ENCODE results near the gene PSMD6.

The PSMD6 gene

DNA sequence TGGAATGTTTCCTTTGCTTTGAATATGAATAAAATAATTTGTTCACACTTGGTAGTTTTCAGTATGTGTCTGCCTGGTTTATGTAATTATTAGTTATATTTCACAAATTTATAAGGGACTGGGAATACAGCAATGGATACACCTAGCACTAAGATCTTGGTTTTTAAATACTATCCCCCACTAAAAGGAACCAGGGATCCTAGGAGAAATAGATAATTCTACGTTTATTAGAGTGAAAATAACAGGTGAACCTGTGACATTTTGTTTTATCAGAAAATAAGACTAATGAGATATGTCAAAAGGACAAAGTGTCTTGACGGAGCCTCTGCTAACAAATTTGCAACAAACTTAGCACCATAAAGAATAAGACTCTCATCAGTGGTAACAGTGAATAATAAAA, 3.4 kb downstream of the PSMD6 start:
- DNase-seq (ENCODE audit: low read depth), result no peak
- no peak overlapping the region for H3K4me3 ChIP-seq (ENCODE audit: control insufficient read depth, low read depth, low read length)
- TF ChIP-seq, protein P1, sequence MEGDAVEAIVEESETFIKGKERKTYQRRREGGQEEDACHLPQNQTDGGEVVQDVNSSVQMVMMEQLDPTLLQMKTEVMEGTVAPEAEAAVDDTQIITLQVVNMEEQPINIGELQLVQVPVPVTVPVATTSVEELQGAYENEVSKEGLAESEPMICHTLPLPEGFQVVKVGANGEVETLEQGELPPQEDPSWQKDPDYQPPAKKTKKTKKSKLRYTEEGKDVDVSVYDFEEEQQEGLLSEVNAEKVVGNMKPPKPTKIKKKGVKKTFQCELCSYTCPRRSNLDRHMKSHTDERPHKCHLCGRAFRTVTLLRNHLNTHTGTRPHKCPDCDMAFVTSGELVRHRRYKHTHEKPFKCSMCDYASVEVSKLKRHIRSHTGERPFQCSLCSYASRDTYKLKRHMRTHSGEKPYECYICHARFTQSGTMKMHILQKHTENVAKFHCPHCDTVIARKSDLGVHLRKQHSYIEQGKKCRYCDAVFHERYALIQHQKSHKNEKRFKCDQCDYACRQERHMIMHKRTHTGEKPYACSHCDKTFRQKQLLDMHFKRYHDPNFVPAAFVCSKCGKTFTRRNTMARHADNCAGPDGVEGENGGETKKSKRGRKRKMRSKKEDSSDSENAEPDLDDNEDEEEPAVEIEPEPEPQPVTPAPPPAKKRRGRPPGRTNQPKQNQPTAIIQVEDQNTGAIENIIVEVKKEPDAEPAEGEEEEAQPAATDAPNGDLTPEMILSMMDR (IDR thresholded peaks at IDR 0.05; ENCODE audit: control insufficient read depth, insufficient read depth, low read depth, low read length, missing control alignments), result no peak

DNA sequence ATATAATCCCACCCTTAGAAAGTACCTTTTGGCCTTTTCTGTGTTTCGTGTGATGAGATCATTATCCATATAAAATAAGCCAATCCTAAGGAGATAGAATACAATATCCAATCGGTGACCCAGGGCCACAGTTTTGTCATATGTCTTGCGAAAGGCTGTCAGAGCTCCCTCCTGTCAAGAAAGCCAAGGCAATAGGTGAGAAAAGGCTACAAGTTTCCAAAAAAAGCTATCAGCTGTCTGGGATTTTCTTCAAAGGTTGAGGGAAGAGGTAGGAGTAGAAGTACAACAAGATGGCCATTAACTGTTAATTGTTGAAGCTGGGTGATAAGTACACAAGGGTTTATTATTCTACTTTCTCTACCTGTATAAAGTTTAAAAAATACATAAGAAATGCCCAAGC, 4.0 kb downstream of the PSMD6 start:
- no peak for DNase-seq (ENCODE audit: low read depth)
- H3K4me3 ChIP-seq (ENCODE audit: control insufficient read depth, low read depth, low read length), result no peak overlapping the region
- TF ChIP-seq, protein P1 (IDR thresholded peaks at IDR 0.05; ENCODE audit: control insufficient read depth, insufficient read depth, low read depth, low read length, missing control alignments), result no peak

DNA sequence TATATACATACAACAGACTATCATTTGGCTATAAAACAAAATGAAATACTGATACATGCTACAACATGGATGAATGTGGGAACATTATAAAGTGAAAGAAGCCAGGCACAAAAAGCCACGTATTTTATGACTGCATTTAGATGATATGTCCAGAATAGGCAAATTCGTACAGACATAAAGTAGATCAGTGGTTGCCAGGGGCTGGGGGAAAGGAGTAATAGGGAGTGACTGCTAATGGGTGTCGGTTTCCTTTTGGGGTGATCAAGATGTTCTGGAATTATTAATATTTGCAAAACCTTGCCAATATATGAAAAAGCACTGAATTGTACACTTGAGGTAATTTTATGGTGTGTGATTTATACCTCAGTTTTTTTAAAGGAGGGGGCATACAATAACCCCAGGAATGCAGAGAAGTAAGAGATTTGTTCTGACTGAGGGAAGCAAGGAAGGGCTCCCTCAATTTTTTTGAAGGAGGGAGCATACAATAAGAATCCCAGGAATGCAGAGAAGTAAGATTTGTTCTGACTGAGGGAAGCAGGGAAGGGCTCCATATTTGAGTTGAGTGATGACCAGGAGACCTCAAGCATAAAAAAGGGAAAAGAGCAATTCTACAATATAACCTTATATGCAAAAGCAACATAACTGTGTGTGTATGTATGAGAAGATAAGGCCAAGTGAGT, 6.2 kb downstream of the PSMD6 start:
- DNase-seq (ENCODE audit: low read depth), result no peak
- no peak overlapping the region for H3K4me3 ChIP-seq (ENCODE audit: control insufficient read depth, low read depth, low read length)
- TF ChIP-seq, protein P1 (IDR thresholded peaks at IDR 0.05; ENCODE audit: control insufficient read depth, insufficient read depth, low read depth, low read length, missing control alignments), result no peak

DNA sequence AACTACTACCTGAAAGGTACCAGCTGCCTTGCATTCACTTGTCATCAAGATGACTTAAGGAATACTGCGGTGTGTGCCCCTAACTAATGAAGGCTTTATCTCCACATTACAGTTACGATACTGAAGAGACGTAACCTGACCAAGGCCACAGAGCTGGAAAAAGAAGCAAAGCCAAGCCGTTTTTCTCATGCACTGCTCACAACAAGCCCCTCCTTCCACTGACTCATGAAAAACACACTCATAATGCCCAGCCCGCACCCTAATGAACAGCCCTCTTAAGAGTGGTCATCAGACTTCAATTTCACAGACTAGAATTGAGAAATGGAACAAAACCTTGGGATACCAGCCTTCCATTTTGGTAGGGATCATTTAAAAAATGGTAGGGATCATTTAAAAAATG, 11.6 kb downstream of the PSMD6 start:
- peak; percentile 50 for DNase-seq (ENCODE audit: low read depth)
- TF ChIP-seq, protein P1 (IDR thresholded peaks at IDR 0.05; ENCODE audit: control insufficient read depth, insufficient read depth, low read depth, low read length, missing control alignments), result no peak
- H3K4me3 ChIP-seq (ENCODE audit: control insufficient read depth, low read depth, low read length), result no peak overlapping the region

DNA sequence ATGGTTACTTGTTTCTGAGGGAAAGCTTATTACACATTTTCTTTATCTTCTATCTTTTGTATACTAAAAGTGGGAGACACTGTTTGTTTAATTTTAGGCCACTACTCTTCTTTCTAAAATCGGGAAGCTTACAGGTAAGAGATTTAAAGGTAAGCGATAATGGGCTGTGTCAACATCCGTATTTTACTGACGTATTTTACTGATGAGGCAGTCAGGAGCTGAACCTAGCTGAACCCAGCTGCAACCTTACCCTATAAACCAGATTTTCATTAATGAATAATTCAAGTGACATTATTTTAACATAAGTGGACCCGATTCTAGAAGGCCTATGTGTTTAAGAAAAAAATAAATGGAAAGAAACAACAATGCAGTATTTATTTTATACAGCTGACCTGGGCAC, 13.1 kb downstream of the PSMD6 start:
- no peak overlapping the region for H3K4me3 ChIP-seq (ENCODE audit: control insufficient read depth, low read depth, low read length)
- no peak for DNase-seq (ENCODE audit: low read depth)
- TF ChIP-seq, protein P1 (IDR thresholded peaks at IDR 0.05; ENCODE audit: control insufficient read depth, insufficient read depth, low read depth, low read length, missing control alignments), result no peak

DNA sequence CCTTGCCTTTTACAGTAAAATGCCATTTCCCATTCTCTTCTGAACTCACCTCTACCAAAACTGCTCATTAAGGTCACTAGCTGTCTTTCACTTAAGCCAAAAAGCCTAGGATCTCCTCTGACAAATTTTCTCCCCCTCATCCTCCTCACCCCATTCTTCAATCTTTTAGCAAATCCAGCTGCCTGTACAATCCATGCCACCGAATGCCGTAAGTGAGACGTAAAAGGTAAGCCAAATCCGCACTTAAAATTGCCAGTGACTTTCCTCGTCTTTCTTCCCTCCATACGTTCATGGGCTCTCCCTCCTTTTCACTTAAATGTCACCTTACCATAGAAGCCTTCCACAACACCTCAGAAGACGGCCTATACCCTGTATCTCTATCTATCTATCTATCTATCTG, 13.8 kb downstream of the PSMD6 start:
- H3K4me3 ChIP-seq (ENCODE audit: control insufficient read depth, low read depth, low read length), result no peak overlapping the region
- DNase-seq (ENCODE audit: low read depth), result no peak
- TF ChIP-seq, protein P1 (IDR thresholded peaks at IDR 0.05; ENCODE audit: control insufficient read depth, insufficient read depth, low read depth, low read length, missing control alignments), result no peak

Measured in AG09309 (cell line).